GM12891 (cell line): Measurements from ENCODE around the gene TAOK1.

Experiments
- DNase-seq: peaks from one replicate; pipeline ENCODE4 v3.0.0; 2011; ENCODE audit warnings: low spot score; ENCODE audit not compliant: insufficient read length
- FAIRE-seq: peaks from 2 replicates; lab custom pipeline; 2011; peaks lifted over from hg19 to GRCh38; lab: Jason Lieb, UNC
- PAX5 ChIP-seq: IDR thresholded peaks from 2 replicates; pipeline ENCODE4 v1.6.1; 2011; ENCODE audit warnings: low read length, moderate library complexity, mild to moderate bottlenecking; ENCODE audit not compliant: insufficient read depth, severe bottlenecking
- POLR2A ChIP-seq: IDR thresholded peaks from 2 replicates; pipeline ENCODE4 v1.6.1; 2011; ENCODE audit warnings: low read depth, low read length, control low read depth
- POLR2AphosphoS5 ChIP-seq: IDR thresholded peaks from 2 replicates; pipeline ENCODE4 v1.6.1; 2011; ENCODE audit warnings: low read depth, low read length, control low read depth
- POU2F2 ChIP-seq: IDR thresholded peaks from 2 replicates; pipeline ENCODE4 v1.6.1; 2011; ENCODE audit warnings: low read depth, mild to moderate bottlenecking, control low read depth, low read length, moderate library complexity
- SPI1 ChIP-seq: IDR thresholded peaks from 2 replicates; pipeline ENCODE4 v1.6.1; 2011; ENCODE audit warnings: low read depth, low read length, control low read depth
- TAF1 ChIP-seq: IDR thresholded peaks from 2 replicates; pipeline ENCODE4 v1.6.1; 2011; ENCODE audit warnings: low read depth, low read length, control low read depth

The TAOK1 gene

DNA sequence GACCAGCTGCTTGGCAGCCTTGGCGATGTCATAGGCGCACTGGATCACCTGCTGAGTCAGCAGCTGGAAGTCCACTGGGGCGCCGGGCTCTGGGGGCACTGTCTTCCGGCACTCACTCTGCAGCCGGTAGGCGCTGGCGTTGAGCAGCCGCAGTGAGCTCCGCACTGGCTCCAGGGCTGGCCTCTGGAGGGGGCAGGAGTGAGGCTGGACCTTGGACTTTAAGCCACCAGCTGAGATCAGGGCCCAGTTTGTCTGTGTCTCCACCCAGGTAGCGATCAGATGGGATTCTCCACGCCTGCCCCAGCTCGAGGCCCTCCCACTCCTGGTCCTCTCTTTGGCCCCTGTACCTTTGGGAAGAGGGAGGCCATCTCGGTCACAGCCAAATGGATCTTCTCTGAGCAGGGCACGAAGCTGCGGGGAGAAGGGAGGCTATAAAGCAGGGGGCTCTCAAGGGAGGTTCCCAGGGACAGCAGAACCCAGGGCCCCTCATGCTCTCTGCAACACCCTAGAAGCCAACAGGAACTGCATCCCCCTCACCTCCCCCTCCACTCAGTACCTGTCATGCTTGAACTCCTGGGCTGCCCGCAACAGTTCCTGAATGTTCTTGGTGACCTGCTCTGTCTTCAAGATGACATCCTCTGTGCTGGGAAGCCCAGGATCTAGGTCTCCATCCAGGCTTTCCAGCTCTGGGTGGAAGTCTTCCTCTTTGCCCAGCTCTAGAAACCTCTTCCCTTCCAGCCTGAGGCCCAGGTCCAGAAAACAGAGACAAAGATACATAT, 184.8 kb downstream of the TAOK1 start:
- no peak for DNase-seq
- FAIRE-seq = no peak
- no peak for TF ChIP-seq POLR2A
- no peak for TF ChIP-seq POLR2AphosphoS5
- no peak for TF ChIP-seq TAF1
- TF ChIP-seq PAX5 = no peak

DNA sequence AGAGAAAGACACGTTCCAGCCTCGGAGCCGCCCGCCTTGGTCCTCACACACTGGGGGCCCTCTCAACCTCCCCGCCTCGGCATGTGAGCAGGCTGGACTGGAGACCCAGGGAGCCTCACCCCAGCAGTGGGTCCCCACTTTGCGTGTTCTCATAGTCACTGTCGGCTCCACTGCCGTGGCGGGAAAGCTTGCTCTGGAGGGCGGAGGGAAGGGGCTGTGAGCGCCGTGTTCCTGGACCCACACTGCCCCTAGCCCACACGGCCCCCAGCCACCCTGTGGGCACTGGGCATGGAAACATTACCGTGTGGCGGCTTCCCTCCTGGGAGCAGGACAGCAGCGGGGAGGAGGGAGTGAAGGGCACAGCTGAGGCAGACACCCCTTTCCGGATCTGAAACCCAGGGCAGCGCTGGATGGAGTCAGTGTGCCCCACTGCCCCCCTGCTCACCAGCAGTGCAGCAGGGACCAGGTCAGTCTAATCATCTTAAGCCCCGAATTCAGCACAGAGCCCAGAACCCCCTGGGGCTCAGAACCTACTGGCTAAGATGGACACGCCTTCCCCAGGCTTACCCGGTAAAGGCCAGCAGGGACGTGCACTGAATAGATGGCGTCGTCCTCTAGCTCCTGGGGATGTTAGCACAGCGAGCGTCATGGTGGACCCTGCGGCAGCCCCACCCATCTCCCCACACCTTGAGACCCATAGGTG, 185.5 kb downstream of the TAOK1 start:
- TF ChIP-seq PAX5 (no peak), POLR2AphosphoS5 (no peak), POU2F2 (no peak)
- DNase-seq = no peak
- FAIRE-seq = no peak

DNA sequence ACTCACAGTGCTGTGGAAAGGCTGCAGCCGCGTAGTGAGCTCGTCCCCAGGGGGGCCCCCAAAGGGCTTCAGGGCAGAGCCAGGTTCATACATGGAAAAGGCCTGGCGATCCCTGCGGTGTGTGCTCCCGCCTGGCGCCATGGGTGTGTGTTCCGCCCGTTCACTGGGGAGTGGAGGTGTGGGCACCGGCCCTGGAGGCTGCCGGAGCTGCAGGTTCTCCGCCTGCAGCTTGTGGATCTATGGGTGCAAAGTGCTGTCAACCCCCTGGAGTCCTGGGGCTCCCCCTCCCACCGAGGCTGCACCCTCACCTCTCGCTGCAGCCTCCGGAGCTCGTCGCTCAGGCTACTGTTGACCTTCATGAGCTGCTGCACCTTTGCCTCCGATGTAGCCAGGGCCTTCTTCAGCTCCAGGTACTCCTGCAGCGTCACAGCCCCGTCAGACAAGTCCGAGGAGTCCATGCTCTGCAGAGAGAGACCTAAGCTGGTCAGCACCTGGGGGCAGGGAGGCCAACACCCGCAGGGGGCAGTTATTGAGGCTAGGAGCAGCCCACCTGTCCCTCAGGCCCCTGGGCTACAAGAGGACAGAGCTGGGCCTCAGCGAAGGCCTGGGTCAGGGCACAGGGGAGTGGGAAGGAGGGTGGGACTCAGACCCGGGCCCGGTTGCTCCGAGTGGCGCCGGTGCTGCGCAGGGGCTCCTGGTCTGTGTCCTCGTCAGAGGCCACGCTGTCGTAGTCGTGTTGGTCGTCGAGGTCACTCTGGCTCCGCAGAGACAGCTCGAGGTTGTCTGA, 186.2 kb downstream of the TAOK1 start:
- TF ChIP-seq TAF1 (no peak), PAX5 (no peak), SPI1 (no peak), POU2F2 (no peak), POLR2AphosphoS5 (no peak), POLR2A (no peak)
- no peak for DNase-seq
- no peak for FAIRE-seq

GRCh38 chr17:29577001-29577370, 186.8 kb downstream of the TAOK1 start:
- no peak for TF ChIP-seq TAF1
- no peak for TF ChIP-seq SPI1
- TF ChIP-seq POLR2A = no peak
- no peak for TF ChIP-seq POU2F2
- TF ChIP-seq PAX5 = no peak
- no peak for TF ChIP-seq POLR2AphosphoS5
- DNase-seq (no peak), FAIRE-seq (no peak)

GRCh38 chr17:29577385-29578211, 187.4 kb downstream of the TAOK1 start:
- DNase-seq = no peak
- no peak for FAIRE-seq
- no peak for TF ChIP-seq TAF1
- TF ChIP-seq PAX5 = no peak
- no peak for TF ChIP-seq POLR2A
- TF ChIP-seq POU2F2 = no peak

DNA sequence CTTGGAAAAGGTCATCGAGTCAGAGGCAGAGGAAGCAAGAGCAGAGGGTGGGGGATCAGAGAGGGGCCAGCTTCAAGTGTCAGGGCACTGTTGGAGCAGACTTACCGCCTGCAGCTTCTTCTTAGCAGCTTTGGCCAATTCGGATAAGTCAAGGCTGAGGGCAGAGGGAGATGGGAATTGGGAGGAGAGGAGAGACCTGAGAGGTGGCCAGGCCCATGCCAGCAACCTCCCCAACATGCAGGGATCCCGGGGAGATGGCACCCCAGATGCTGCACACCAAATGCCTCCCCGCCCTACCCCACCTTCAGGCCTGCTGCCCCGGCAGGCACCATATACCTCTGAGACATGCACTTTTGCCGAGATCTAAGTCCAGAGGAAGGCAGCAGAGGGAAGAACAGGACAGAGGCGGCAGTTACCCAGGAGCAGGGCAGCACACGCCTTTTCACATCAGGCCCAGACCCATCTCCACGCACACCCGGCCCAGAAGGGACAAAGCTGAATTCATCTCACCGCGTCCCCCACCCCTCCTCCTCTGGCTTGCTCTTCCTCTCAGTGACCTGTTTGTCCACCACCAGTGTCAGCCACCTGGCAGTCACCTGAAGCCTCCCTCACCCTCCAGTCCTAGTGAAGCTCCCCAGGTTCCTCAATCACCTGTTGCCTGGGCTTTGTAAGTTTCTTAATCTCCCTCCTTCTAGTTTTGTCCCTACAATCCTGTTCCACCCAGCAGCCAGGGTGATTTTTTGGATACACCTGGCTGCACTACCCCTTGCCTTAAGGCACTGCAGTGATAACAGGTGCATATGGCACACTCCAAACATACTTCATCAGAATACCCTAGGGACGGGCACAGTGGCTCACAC, 188.7 kb downstream of the TAOK1 start:
- TF ChIP-seq POU2F2 (no peak), PAX5 (no peak), SPI1 (no peak), POLR2A (no peak), POLR2AphosphoS5 (no peak), TAF1 (no peak)
- FAIRE-seq (no peak), DNase-seq (no peak)

DNA sequence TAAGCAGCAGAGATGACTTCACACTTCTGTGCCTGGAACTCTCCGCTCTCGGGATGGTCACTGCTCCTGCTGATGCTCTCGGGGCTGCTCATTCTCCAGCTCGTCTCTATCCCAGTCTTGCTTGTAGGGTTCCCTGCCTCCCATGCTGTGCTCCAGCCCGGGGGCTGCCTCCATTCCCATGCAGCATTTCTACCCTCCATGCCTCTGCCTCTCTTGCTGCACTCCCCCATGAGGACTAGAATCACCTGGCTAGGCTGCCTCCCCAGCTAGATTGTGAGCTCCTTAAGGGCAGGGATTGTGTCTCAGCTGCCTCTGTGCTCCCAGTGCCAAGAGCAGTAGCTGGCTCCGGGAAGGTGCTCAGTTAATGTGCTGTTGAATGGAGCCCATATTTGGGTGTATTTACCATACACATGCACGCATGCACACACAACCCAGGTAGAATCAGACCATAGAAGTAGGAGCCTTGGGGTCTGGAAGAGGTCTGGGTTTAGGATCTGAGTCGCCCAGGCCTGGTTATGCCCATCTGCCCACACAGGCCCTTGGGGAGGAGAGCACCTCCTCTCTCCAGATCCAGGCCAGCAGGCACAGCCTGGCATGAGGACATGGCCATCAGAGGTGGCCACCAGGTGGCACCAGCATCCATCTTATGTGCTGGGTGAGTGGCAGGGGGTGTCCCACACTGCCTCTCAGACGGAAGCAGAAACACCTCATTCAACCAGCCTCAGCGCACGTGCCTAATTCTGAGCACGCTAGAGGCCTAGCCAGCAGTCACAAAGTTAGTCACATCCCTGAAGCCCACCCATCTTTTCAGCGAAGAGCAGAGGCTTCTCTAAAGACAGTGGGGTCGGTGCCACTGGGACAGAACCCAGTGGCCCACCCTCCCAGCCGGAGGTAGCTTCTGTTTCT, 190.0 kb downstream of the TAOK1 start:
- FAIRE-seq (peak; percentile 100), DNase-seq (peak; percentile 96)
- TF ChIP-seq SPI1 (no peak), POLR2A (no peak), PAX5 (no peak), TAF1 (no peak), POU2F2 (no peak), POLR2AphosphoS5 (no peak)
